Common myeloid progenitor, CD34-positive (primary cell): ENCODE measurements around the gene EFCAB5.
"Not testable (repeated sequence)": the region's sequence is repeated elsewhere in the genome, so short reads cannot be mapped to it uniquely, and the experiment has no call there.

Experiments used
- CTCF ChIA-PET: fragments of 350-600 bp; sonication (Branson Sonifier 250); formaldehyde crosslinking; loops from one replicate; lab custom pipeline; 2021; ENCODE audit warnings: antibody characterized with exemption; lab: Charles Lee
- POLR2A ChIA-PET: fragments of 350-600 bp; sonication (Branson Sonifier 250); formaldehyde crosslinking; loops from one replicate; lab custom pipeline; 2021; ENCODE audit warnings: antibody characterized with exemption; lab: Charles Lee
- DNase-seq, 3 donors: peaks; one replicate each; pipeline versions ENCODE4 v3.0.0 to v3.0.0-alpha.2; 2013
- H3K27ac ChIP-seq, 2 experiments: 1 replicate in 1 of 2; 2 replicates in 1 of 2; pipeline ENCODE4 v1.7.0; 2013; ENCODE audit warnings: inconsistent platforms in 2 of 2, low read length in 2 of 2, mild to moderate bottlenecking in 2 of 2, low read depth in 1 of 2, moderate library complexity in 1 of 2; ENCODE audit not compliant: severe bottlenecking in 2 of 2, insufficient read depth in 1 of 2, poor library complexity in 1 of 2
- H3K27me3 ChIP-seq, 5 experiments: replicated peaks in 2 of 5; 1 replicate in 3 of 5; 2 replicates in 2 of 5; pipeline versions ENCODE4 v1.6.1 to v1.7.0; 2013; ENCODE audit warnings: low read length in 4 of 5, mild to moderate bottlenecking in 2 of 5, moderate library complexity in 2 of 5, inconsistent platforms in 1 of 5; ENCODE audit not compliant: insufficient read depth in 5 of 5, control insufficient read depth in 4 of 5
- H3K36me3 ChIP-seq, 4 experiments: 1 replicate in 2 of 4; 2 replicates in 2 of 4; pipeline versions ENCODE4 v1.6.1 to v1.7.0; 2013; ENCODE audit warnings: low read length in 3 of 4, control low read depth in 1 of 4, mild to moderate bottlenecking in 1 of 4; ENCODE audit not compliant: control insufficient read depth in 4 of 4, insufficient read depth in 4 of 4
- H3K4me1 ChIP-seq, 4 experiments: 1 replicate in 3 of 4; 2 replicates in 1 of 4; pipeline versions ENCODE4 v1.6.1 to v1.7.1; 2013; ENCODE audit warnings: low read length in 3 of 4, mild to moderate bottlenecking in 3 of 4, control low read depth in 1 of 4, inconsistent platforms in 1 of 4, moderate library complexity in 1 of 4; ENCODE audit not compliant: control insufficient read depth in 4 of 4, insufficient read depth in 4 of 4; ENCODE audit errors: control extremely low read depth in 1 of 4
- H3K4me3 ChIP-seq, 7 experiments: 1 replicate in 4 of 7; 2 replicates in 3 of 7; pipeline versions ENCODE4 v1.5.1 to v1.7.0; 2013; ENCODE audit warnings: mild to moderate bottlenecking in 7 of 7, low read length in 6 of 7, moderate library complexity in 6 of 7, inconsistent platforms in 2 of 7, low read depth in 2 of 7, control low read depth in 1 of 7; ENCODE audit not compliant: insufficient read depth in 4 of 7, control insufficient read depth in 1 of 7; ENCODE audit errors: extremely low read depth in 1 of 7
- H3K9me3 ChIP-seq, 5 experiments: 1 replicate in 4 of 5; 2 replicates in 1 of 5; pipeline versions ENCODE4 v1.6.1 to v1.7.1; 2013; ENCODE audit warnings: low read length in 4 of 5, mild to moderate bottlenecking in 2 of 5, inconsistent platforms in 1 of 5, low read depth in 1 of 5, moderate library complexity in 1 of 5; ENCODE audit not compliant: control insufficient read depth in 4 of 5, insufficient read depth in 2 of 5; ENCODE audit errors: control extremely low read depth in 1 of 5
- WGBS: methylation state at CpG from one replicate; pipeline ENCODE4 v1.1.5; 2013; ENCODE audit not compliant: insufficient coverage; 5-methylcytosine and 5-hydroxymethylcytosine counted together

Gene EFCAB5

DNA sequence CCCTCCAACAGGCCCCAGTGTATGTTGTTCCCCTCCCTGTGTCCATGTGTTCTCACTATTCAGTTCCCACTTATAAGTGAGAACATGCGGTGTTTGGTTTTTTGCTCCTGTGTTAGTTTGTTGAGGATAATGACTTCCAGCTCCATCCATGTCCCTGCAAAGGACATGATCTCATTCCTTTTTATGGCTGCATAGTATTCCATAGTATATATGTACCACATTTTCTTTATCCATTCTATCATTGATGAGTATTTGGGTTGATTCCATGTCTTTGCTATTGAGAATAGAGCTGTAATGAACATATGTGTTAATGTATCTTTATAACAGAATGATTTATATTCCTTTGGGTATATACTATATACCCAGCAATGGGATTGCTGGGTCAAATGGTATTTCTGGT is 16.1 kb downstream of the EFCAB5 start:
- H3K9me3 ChIP-seq: peaks cover 0 to 13% (median 7%) of the 10 kb centered on the region in 5 experiments
- H3K4me3 ChIP-seq, H3K36me3 ChIP-seq, POLR2A ChIA-PET, H3K27me3 ChIP-seq, DNase-seq, H3K4me1 ChIP-seq, H3K27ac ChIP-seq: not testable (repeated sequence)
- no CpG with 5 or more reads among the region's 1 CpG for WGBS
- CTCF ChIA-PET: interaction anchor here (0.7 to 1.4 kb wide), 3 partner anchors 18 to 318 kb away, joined by 3 read pairs; no protein-coding TSS in a partner anchor

DNA sequence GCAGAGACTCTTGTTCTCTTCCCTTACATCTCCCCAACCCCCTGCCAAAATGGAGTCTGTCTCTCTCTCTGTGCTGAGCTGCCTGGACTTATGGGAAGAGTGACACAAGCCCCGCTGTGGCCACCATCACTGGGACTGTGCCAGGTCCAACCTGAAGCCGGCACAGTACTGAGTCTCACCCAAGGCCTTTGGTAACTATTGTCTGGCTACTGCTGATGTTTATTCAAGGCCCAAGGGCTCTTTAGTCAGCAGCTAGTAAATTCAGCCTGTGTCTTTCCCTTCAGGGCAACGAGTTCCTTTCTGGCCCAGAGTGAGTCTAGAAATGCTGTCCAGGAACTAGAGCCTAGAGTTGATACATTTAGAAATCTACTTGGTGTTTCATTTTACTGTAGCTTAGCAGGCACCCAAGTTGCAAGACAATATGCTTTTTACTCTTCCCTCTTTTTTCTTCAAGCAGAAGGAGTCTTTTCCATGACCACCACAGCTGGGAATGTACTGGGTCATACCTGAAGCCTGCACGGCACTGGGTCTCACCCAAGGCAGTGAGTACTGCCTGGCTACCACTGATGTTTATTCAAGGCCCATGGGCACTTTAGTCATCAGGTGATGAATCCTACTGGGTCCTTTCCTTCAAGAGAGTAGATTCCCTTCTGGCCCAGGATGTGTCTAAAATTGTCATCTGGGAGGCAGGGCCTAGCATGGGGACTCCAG is 17.7 kb downstream of the EFCAB5 start:
- Histone ChIP-seq H3K27ac (no peak overlapping the region), H3K4me3 (no peak overlapping the region), H3K9me3 (peaks cover 0 to 11% (median 6%) of the 10 kb centered on the region in 5 experiments), H3K36me3 (no peaks in the 10 kb centered on the region), H3K4me1 (no peaks in the 10 kb centered on the region), H3K27me3 (no peaks in the 10 kb centered on the region)
- no peak for DNase-seq
- CTCF ChIA-PET: interaction anchor here (1.4 kb wide), 1 partner anchor 62 kb away, joined by 3 read pairs; no protein-coding TSS in a partner anchor
- 98% methylated on average over 4 of the region's 4 CpGs for WGBS
- POLR2A ChIA-PET: no interaction called here

DNA sequence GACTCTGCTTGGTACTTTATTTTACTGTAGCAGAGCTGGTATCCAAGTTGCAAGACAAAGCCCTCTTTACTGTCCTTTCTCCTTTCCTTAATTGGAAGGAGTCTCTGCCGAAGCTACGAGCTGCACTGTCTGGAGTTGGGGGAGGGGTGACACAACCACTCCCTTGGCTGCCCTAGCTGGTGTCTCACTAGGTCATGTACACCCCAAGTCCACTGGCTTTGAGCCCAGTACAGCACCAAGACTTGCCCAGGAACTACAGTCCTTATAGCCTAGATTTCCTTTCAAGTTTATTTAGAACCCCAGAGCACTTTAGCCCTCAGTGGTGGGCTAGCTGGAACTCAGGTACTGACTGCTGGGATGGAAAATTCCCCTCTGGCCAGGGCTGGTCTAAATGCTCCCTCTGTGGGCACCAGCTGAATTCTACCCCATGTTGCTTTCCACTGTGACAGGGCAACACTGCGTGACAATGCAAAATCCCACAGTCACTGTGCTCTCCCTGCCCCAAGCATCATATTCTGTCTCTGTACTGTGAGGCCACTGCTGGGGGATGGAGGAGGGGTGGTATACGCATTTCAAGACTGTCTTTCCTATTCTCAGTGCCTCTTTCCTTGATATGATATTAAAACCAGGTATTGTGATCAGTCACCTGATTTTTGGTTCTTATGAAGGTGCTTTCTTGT is 18.4 kb downstream of the EFCAB5 start:
- Histone ChIP-seq H3K27ac (no peak overlapping the region), H3K27me3 (no peaks in the 10 kb centered on the region), H3K4me3 (no peak overlapping the region), H3K9me3 (peaks cover 0 to 4% (median 0%) of the 10 kb centered on the region in 5 experiments), H3K4me1 (no peaks in the 10 kb centered on the region), H3K36me3 (no peaks in the 10 kb centered on the region)
- ChIA-PET CTCF (no interaction called here), POLR2A (no interaction called here)
- WGBS: 93% methylated on average over 3 of the region's 4 CpGs
- no peak for DNase-seq

DNA sequence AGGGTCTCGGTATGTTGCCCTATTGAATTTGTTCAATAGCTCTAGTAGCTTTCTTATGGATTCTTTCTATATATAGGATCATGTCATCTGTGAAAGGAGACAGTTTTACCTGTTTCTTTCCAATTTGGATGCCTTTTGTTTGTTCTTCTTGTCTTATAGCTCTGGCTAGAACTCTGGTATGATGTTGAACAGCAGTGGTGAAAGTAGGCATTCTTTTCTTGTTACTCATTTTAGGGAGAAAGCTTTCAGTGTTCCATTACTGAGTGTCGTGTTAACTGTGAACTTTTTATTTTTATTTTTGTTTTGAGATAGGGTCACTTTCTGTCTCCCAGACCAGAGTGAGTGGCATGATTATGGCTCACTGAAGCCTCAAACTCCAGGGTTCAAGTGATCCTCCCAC is 21.2 kb downstream of the EFCAB5 start:
- ChIA-PET POLR2A (no interaction called here), CTCF (no interaction called here)
- no peaks in the 10 kb centered on the region for H3K4me1 ChIP-seq
- no peaks in the 10 kb centered on the region for H3K36me3 ChIP-seq
- H3K4me3 ChIP-seq: no peak overlapping the region
- DNase-seq: no peak
- no peaks in the 10 kb centered on the region for H3K9me3 ChIP-seq
- no peaks in the 10 kb centered on the region for H3K27me3 ChIP-seq
- WGBS: no CpG with 5 or more reads among the region's 2 CpGs
- no peak overlapping the region for H3K27ac ChIP-seq

DNA sequence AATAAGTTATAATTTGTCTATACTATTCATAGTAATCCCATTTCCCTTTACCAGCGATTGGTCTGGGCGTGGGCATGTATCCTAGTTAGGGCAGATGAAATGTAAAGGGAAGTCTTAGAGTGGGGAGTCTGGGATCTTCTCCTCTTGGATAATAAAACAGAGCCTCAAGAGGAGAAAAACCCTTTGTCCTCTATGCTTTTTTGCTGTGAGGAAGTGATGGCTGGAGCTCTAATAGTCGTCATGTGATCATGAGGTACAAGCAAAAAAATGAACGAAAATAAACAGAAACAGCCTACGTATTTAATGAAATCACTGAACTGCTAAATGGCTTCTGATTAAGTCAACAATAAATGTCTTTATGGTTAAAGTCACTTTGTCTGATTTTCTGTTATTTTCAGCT is 26.8 kb downstream of the EFCAB5 start:
- Histone ChIP-seq H3K27ac (no peak overlapping the region), H3K9me3 (no peaks in the 10 kb centered on the region), H3K36me3 (no peaks in the 10 kb centered on the region), H3K27me3 (no peaks in the 10 kb centered on the region), H3K4me1 (no peaks in the 10 kb centered on the region), H3K4me3 (no peak overlapping the region)
- POLR2A ChIA-PET: no interaction called here
- CTCF ChIA-PET: no interaction called here
- no peak for DNase-seq
- WGBS: 95% methylated on average over 3 of the region's 5 CpGs

DNA sequence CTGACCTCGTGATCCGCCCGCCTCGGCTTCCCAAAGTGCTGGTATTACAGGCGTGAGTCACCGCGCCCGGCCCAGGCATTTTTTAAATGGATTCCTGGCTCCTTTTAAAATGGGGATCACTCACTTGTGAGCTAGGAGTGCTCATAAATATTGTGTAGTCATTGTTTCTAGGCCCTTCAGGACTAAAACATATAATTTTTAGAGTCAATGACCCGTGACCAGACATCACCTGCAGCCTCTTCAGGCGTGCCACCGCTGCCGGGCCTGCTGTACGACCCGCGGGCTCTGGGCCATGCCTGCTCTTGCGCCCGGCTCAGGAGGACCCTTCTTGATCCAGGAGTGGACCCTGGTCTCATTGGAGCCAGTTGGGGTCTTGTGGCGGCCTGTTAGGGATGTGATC is 30.8 kb downstream of the EFCAB5 start:
- Histone ChIP-seq H3K27ac (no peak overlapping the region), H3K27me3 (no peaks in the 10 kb centered on the region), H3K4me3 (no peak overlapping the region), H3K36me3 (no peaks in the 10 kb centered on the region), H3K4me1 (no peaks in the 10 kb centered on the region), H3K9me3 (no peaks in the 10 kb centered on the region)
- WGBS: 99% methylated on average over 11 of the region's 18 CpGs
- CTCF ChIA-PET: interaction anchor here (1.0 kb wide), 1 partner anchor 23 kb away, joined by 3 read pairs; no protein-coding TSS in a partner anchor
- POLR2A ChIA-PET: interaction anchor here (0.6 kb wide), 1 partner anchor 294 kb away, joined by 4 read pairs; no protein-coding TSS in a partner anchor
- DNase-seq: no peak

DNA sequence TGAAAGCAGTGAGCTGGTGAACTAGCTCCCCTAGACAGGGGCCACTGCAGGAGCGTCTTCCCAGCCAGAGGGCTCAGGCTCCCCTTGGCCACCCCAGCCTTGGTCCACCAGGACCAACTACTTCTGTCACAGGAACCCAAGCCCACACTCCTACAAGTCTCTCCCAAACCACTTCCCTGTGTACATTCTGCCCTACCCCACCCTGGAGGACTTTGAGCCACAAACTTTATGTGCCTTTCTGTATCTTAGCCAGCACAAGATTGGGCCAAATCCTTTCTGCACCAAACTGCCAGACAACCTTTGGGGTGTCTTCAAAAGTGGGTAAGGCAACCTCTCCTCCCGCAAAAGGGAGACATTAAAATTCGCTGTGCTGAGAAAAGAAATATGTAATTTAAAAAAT is 31.6 kb downstream of the EFCAB5 start:
- WGBS: 86% methylated on average over 1 of the region's 3 CpGs
- H3K4me1 ChIP-seq: no peaks in the 10 kb centered on the region
- no peaks in the 10 kb centered on the region for H3K36me3 ChIP-seq
- H3K27ac ChIP-seq: no peak overlapping the region
- POLR2A ChIA-PET: no interaction called here
- no peak for DNase-seq
- CTCF ChIA-PET: interaction anchor here (1.0 kb wide), 1 partner anchor 24 kb away, joined by 3 read pairs; no protein-coding TSS in a partner anchor
- no peak overlapping the region for H3K4me3 ChIP-seq
- no peaks in the 10 kb centered on the region for H3K27me3 ChIP-seq
- H3K9me3 ChIP-seq: no peaks in the 10 kb centered on the region
